Hematopoietic multipotent progenitor cell treated with erythropoietin and hydrocortisone succinate and interleukin-3 and kit ligand, for 17 days (in vitro differentiated cells): ENCODE measurements around the gene GPS1.

Source experiments
- DNase-seq: peaks from one replicate; pipeline ENCODE4 v3.0.0-alpha.2; 2015; ENCODE audit warnings: low spot score

GPS1 gene

GRCh38 chr17:82045936-82046484 lies 5.7 kb upstream of the GPS1 start:
- no peak for DNase-seq

GRCh38 chr17:82046903-82047302 lies 4.8 kb upstream of the GPS1 start:
- DNase-seq = no peak

- DNase-seq = no peak
Measured at GRCh38 chr17:82047379-82047778, 4.3 kb upstream of the GPS1 start.

GRCh38 chr17:82047914-82048570 lies 3.7 kb upstream of the GPS1 start:
- DNase-seq = no peak

GRCh38 chr17:82048571-82048971 lies 3.1 kb upstream of the GPS1 start:
- DNase-seq = no peak

- DNase-seq = no peak
Measured at GRCh38 chr17:82049106-82049505, 2.6 kb upstream of the GPS1 start.

- no peak for DNase-seq
Measured at GRCh38 chr17:82049521-82049971, 2.2 kb upstream of the GPS1 start.

GRCh38 chr17:82050152-82050760 lies 1.4 kb upstream of the GPS1 start:
- no peak for DNase-seq

- no peak for DNase-seq
Measured at GRCh38 chr17:82050761-82051641, 697 bp upstream of the GPS1 start.

GRCh38 chr17:82052638-82053059 lies 951 bp downstream of the GPS1 start:
- DNase-seq = no peak

- no peak for DNase-seq
Measured at GRCh38 chr17:82053130-82053529, 1.4 kb downstream of the GPS1 start.

- no peak for DNase-seq
Measured at GRCh38 chr17:82053556-82054263, 2.0 kb downstream of the GPS1 start.

- no peak for DNase-seq
Measured at GRCh38 chr17:82054351-82055022, 2.8 kb downstream of the GPS1 start.

GRCh38 chr17:82055023-82055964 lies 3.6 kb downstream of the GPS1 start:
- no peak for DNase-seq

GRCh38 chr17:82055965-82056728 lies 4.4 kb downstream of the GPS1 start:
- DNase-seq = no peak

- DNase-seq = no peak
Measured at GRCh38 chr17:82056729-82057621, 5.3 kb downstream of the GPS1 start.

- no peak for DNase-seq
Measured at GRCh38 chr17:82058230-82058854, 6.6 kb downstream of the GPS1 start.

- DNase-seq = no peak
Measured at GRCh38 chr17:82058855-82059249, 7.2 kb downstream of the GPS1 start.
